ENCODE data around the gene ADARB2.

DNA sequence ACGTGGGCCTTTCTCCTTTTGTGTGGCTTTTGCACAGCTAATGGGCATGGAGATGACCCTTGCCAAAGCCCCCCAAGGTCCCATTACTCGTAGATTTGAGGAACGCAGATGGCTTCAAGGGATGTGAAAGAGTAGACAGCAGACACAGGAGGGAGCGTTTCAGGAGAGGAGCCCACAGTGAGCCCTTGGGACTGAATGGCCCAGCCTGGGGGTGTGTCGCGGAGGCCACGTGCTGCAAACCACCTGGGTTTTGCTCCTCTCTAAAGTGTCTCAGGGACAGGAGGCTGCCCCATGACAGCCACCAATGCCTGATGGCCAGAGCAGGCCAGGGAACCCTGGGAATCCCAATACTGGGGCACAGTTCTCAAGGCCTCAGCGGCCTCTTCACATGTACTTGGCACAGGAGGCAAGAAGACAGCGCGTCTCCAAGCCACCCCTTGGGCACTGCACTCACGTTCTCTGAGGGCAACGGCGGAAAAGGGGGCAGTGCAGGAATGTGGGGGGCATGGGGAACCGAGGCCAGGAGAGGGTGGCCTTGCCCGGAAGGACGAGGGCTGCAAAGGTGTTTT is 495.9 kb downstream of the ADARB2 start:
- TF ChIP-seq, protein P1, sequence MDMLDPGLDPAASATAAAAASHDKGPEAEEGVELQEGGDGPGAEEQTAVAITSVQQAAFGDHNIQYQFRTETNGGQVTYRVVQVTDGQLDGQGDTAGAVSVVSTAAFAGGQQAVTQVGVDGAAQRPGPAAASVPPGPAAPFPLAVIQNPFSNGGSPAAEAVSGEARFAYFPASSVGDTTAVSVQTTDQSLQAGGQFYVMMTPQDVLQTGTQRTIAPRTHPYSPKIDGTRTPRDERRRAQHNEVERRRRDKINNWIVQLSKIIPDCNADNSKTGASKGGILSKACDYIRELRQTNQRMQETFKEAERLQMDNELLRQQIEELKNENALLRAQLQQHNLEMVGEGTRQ (IDR thresholded peaks at IDR 0.05; ENCODE audit: borderline replicate concordance, low read depth, low read length), result no peak
- no peak for TF ChIP-seq MXI1 (IDR thresholded peaks at IDR 0.05; ENCODE audit: low read depth, low read length)
- TF ChIP-seq POLR2AphosphoS5 (IDR thresholded peaks at IDR 0.05; ENCODE audit: low read length), result no peak
- TF ChIP-seq SMC3 (IDR thresholded peaks at IDR 0.05; ENCODE audit: borderline replicate concordance, low read length), result no peak

All from GM12878 (cell line).